ENCODE results near the gene RPP38.

GRCh38 chr10:15088428-15089261 is 8.5 kb upstream of the RPP38 start, which contains the start of gene ACBD7:
- no peak for TF ChIP-seq CTCF (IDR thresholded peaks at IDR 0.05; ENCODE audit: poor library complexity)
- TF ChIP-seq EZH2 (IDR thresholded peaks at IDR 0.05; ENCODE audit: borderline replicate concordance) = no peak

All from hepatocyte (in vitro differentiated cells).